Measurements from ENCODE around the gene NEUROD4. TPM values are rescaled to one million over a fixed set of nuclear protein-coding genes. Genes with fewer than 3 reads are reported as not detected.

NEUROD4 gene
- total RNA-seq, 1 donor from 2014 or later: not detected

- TF ChIP-seq CTCF (IDR thresholded peaks at IDR 0.05): no peak
- Mint-ChIP-seq H3K4me3 (ENCODE audit: unreplicated experiment) (no peak overlapping the region), H3K27ac (ENCODE audit: unreplicated experiment) (no peak overlapping the region), H3K36me3 (ENCODE audit: low read depth) (no peaks in the 10 kb centered on the region), H3K27me3 (ENCODE audit: low read depth) (peaks cover 31% of the 10 kb centered on the region), H3K9me3 (ENCODE audit: low read depth) (no peaks in the 10 kb centered on the region), H3K4me1 (ENCODE audit: low read depth) (no peaks in the 10 kb centered on the region)
- no peak for DNase-seq (ENCODE audit: low spot score)
These were observed 21.7 kb upstream of the NEUROD4 start for GRCh38 chr12:54997929-54998522.

GRCh38 chr12:54998958-54999510 is 20.7 kb upstream of the NEUROD4 start:
- H3K9me3 Mint-ChIP-seq (ENCODE audit: low read depth): no peaks in the 10 kb centered on the region
- peaks cover 25% of the 10 kb centered on the region for H3K27me3 Mint-ChIP-seq (ENCODE audit: low read depth)
- no peak for DNase-seq (ENCODE audit: low spot score)
- H3K4me1 Mint-ChIP-seq (ENCODE audit: low read depth): no peaks in the 10 kb centered on the region
- no peak overlapping the region for H3K4me3 Mint-ChIP-seq (ENCODE audit: unreplicated experiment)
- H3K36me3 Mint-ChIP-seq (ENCODE audit: low read depth): no peaks in the 10 kb centered on the region
- no peak overlapping the region for H3K27ac Mint-ChIP-seq (ENCODE audit: unreplicated experiment)
- no peak for TF ChIP-seq CTCF (IDR thresholded peaks at IDR 0.05)

- no peak overlapping the region for H3K4me3 Mint-ChIP-seq (ENCODE audit: unreplicated experiment)
- no peaks in the 10 kb centered on the region for H3K36me3 Mint-ChIP-seq (ENCODE audit: low read depth)
- H3K27me3 Mint-ChIP-seq (ENCODE audit: low read depth): peaks cover 18% of the 10 kb centered on the region
- DNase-seq (ENCODE audit: low spot score): no peak
- H3K27ac Mint-ChIP-seq (ENCODE audit: unreplicated experiment): no peak overlapping the region
- H3K4me1 Mint-ChIP-seq (ENCODE audit: low read depth): no peaks in the 10 kb centered on the region
- TF ChIP-seq CTCF (IDR thresholded peaks at IDR 0.05): no peak
- no peaks in the 10 kb centered on the region for H3K9me3 Mint-ChIP-seq (ENCODE audit: low read depth)
These were observed 18.4 kb upstream of the NEUROD4 start for GRCh38 chr12:55001198-55001868.

GRCh38 chr12:55002355-55002754 is 17.4 kb upstream of the NEUROD4 start:
- Mint-ChIP-seq H3K27ac (ENCODE audit: unreplicated experiment) (no peak overlapping the region), H3K4me1 (ENCODE audit: low read depth) (no peaks in the 10 kb centered on the region), H3K4me3 (ENCODE audit: unreplicated experiment) (no peak overlapping the region), H3K9me3 (ENCODE audit: low read depth) (no peaks in the 10 kb centered on the region), H3K36me3 (ENCODE audit: low read depth) (no peaks in the 10 kb centered on the region), H3K27me3 (ENCODE audit: low read depth) (peaks cover 11% of the 10 kb centered on the region)
- no peak for DNase-seq (ENCODE audit: low spot score)
- no peak for TF ChIP-seq CTCF (IDR thresholded peaks at IDR 0.05)

GRCh38 chr12:55008944-55009585 is 10.7 kb upstream of the NEUROD4 start:
- H3K36me3 Mint-ChIP-seq (ENCODE audit: low read depth): no peaks in the 10 kb centered on the region
- no peak overlapping the region for H3K4me3 Mint-ChIP-seq (ENCODE audit: unreplicated experiment)
- H3K4me1 Mint-ChIP-seq (ENCODE audit: low read depth): no peaks in the 10 kb centered on the region
- no peak for DNase-seq (ENCODE audit: low spot score)
- no peak for TF ChIP-seq CTCF (IDR thresholded peaks at IDR 0.05)
- H3K27ac Mint-ChIP-seq (ENCODE audit: unreplicated experiment): no peak overlapping the region
- peaks cover 16% of the 10 kb centered on the region for H3K27me3 Mint-ChIP-seq (ENCODE audit: low read depth)
- peaks cover 7% of the 10 kb centered on the region for H3K9me3 Mint-ChIP-seq (ENCODE audit: low read depth)
